Neural crest cell (in vitro differentiated cells): Measurements from ENCODE around the gene SDS. TPM values are rescaled to one million over a fixed set of nuclear protein-coding genes. Genes with fewer than 3 reads are reported as not detected.
A peak's percentile ranks its signal among the peaks of the same experiment; 100 is the strongest.

Experiments
- DNase-seq: peaks from one replicate; pipeline ENCODE4 v3.0.0; 2021; ENCODE audit warnings: low read depth, mixed read lengths, low spot score
- H3K27ac Mint-ChIP-seq: one replicate; pipeline ENCODE4 v1.8.0; 2021; ENCODE audit warnings: mild to moderate bottlenecking, mixed read lengths; ENCODE audit not compliant: unreplicated experiment
- H3K27me3 Mint-ChIP-seq: 2 replicates; pipeline ENCODE4 v1.8.0; 2021; ENCODE audit warnings: low read depth, mild to moderate bottlenecking, mixed read lengths
- H3K36me3 Mint-ChIP-seq: 2 replicates; pipeline ENCODE4 v1.8.0; 2021; ENCODE audit warnings: low read depth, mild to moderate bottlenecking, mixed read lengths
- H3K4me1 Mint-ChIP-seq: 2 replicates; pipeline ENCODE4 v1.8.0; 2021; ENCODE audit warnings: mixed read lengths
- H3K4me3 Mint-ChIP-seq: one replicate; pipeline ENCODE4 v1.8.0; 2021; ENCODE audit warnings: mild to moderate bottlenecking, mixed read lengths
- H3K9me3 Mint-ChIP-seq: 2 replicates; pipeline ENCODE4 v1.8.0; 2021; ENCODE audit warnings: mixed read lengths
- CTCF ChIP-seq: fragments of 200-600 bp; sonication (generic); conservative IDR thresholded peaks from 2 replicates; pipeline ENCODE4 v1.5.0; 2021; ENCODE audit warnings: antibody characterized with exemption, mild to moderate bottlenecking
- total RNA-seq: library from RNA; stranded (reverse); gene quantifications from 2 replicates; pipeline ENCODE4 v1.2.1, GENCODE V29; 2021

Gene SDS
- total RNA-seq, 1 donor from 2014 or later: not detected

GRCh38 chr12:113396828-113397496, 6.7 kb downstream of the SDS start:
- no peak for DNase-seq
- Mint-ChIP-seq H3K9me3 (no peaks in the 10 kb centered on the region), H3K27ac (no peak overlapping the region), H3K4me3 (no peak overlapping the region), H3K36me3 (no peaks in the 10 kb centered on the region), H3K4me1 (no peaks in the 10 kb centered on the region), H3K27me3 (peaks cover 7% of the 10 kb centered on the region)
- no peak for TF ChIP-seq CTCF

- TF ChIP-seq CTCF: no peak
- no peak overlapping the region for H3K27ac Mint-ChIP-seq
- no peaks in the 10 kb centered on the region for H3K4me1 Mint-ChIP-seq
- H3K27me3 Mint-ChIP-seq: peaks cover 7% of the 10 kb centered on the region
- H3K9me3 Mint-ChIP-seq: no peaks in the 10 kb centered on the region
- DNase-seq: no peak
- no peaks in the 10 kb centered on the region for H3K36me3 Mint-ChIP-seq
- H3K4me3 Mint-ChIP-seq: no peak overlapping the region
These were observed 7.5 kb downstream of the SDS start for GRCh38 chr12:113396200-113396599.

GRCh38 chr12:113395119-113395518, 8.6 kb downstream of the SDS start:
- no peak overlapping the region for H3K27ac Mint-ChIP-seq
- no peaks in the 10 kb centered on the region for H3K9me3 Mint-ChIP-seq
- H3K4me3 Mint-ChIP-seq: no peak overlapping the region
- H3K36me3 Mint-ChIP-seq: no peaks in the 10 kb centered on the region
- TF ChIP-seq CTCF: no peak
- H3K27me3 Mint-ChIP-seq: peaks cover 7% of the 10 kb centered on the region
- no peak for DNase-seq
- H3K4me1 Mint-ChIP-seq: no peaks in the 10 kb centered on the region

- Mint-ChIP-seq H3K27me3 (peaks cover 7% of the 10 kb centered on the region), H3K4me1 (no peaks in the 10 kb centered on the region)
These were observed 9.9 kb downstream of the SDS start for GRCh38 chr12:113393749-113394148.

GRCh38 chr12:113392988-113393579, 10.6 kb downstream of the SDS start:
- Mint-ChIP-seq H3K27me3 (peaks cover 7% of the 10 kb centered on the region), H3K4me1 (no peaks in the 10 kb centered on the region), H3K36me3 (peaks cover 3% of the 10 kb centered on the region), H3K27ac (no peak overlapping the region), H3K9me3 (no peaks in the 10 kb centered on the region), H3K4me3 (no peak overlapping the region)
- no peak for TF ChIP-seq CTCF
- peak; percentile 12 for DNase-seq

More at GRCh38 chr12:113393749-113394148, 9.9 kb downstream of the SDS start:
- Mint-ChIP-seq H3K36me3 (peaks cover 1% of the 10 kb centered on the region), H3K27ac (no peak overlapping the region), H3K4me3 (no peak overlapping the region), H3K9me3 (no peaks in the 10 kb centered on the region)
- TF ChIP-seq CTCF: no peak
- DNase-seq: no peak
